Dedifferentiated amniotic fluid mesenchymal stem cell (primary cell): ENCODE results near the gene CHGA.

Experiments
- DNase-seq: peaks from one replicate; pipeline ENCODE4 v3.0.0-alpha.2; 2016; ENCODE audit errors: extremely low spot score

CHGA gene

DNA sequence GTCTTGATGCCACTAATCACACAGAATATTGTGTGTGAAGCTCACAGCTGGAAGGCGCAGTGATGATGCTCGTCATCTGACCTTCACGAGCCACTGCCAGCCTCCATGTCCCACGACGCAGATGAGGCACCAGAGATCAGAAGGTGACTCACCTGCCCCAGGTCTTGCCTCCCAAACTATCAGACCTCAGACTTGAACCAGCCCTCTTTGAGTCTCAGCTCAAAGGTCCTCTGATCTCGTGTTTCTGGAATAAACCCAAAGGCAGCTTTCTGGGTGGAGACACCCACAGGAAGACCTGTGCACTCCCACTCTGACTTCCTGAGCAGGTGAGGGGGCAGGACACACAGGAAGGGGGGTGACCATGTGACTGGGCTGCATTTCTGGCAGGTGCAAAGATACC lies 19.6 kb upstream of the CHGA start:
- no peak for DNase-seq

DNA sequence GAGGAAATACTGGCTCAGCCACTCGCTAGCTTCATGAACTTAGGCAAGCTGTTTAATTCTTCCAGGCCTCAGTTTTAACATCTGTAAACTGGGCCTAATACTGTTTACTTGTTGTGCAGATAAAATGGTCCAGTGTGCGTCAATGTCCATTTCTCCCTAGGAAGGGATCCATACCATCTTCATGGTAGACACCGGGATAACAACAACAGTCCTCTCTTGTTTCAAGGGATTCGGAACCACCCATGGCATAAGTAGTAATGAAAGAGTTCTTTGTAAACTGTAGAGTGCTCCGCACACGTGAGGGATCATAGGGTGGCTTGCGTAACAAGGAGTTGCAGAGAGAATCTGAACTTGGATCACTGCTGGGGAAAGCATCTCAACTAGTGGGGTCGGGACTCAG lies 17.3 kb upstream of the CHGA start:
- no peak for DNase-seq

- DNase-seq = no peak
These were observed 16.5 kb upstream of the CHGA start for GRCh38 chr14:92906420-92906819.

GRCh38 chr14:92906823-92907222 lies 16.1 kb upstream of the CHGA start:
- DNase-seq = no peak

DNA sequence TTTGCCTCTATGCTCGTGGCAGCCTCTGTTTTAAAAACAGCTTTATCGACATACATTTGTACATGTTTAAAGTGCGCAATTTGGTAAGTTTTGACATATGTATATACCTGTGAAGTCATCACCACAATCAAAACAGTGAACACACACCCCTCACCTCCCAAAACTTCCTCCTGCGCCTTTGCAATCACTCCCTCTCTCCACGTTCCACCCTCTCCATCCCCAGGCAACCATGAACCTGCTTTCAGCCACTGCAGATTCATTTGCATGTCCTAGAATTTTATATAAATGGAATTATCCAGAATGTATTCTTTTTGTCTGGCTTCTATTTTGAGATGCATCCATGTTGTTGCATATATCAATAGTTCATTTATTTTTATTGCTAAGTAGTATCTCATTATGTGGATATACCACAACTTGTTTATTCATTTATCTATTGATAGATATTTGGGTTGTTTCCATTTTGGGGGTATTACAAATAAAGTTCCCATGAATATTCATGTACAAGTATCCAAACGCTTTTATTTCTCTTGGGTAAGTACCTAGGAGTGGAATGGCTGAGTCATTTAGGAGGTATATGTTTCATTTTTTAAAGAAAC lies 15.5 kb upstream of the CHGA start:
- no peak for DNase-seq

- no peak for DNase-seq
These were observed 8.8 kb upstream of the CHGA start for GRCh38 chr14:92914087-92914656.

GRCh38 chr14:92916201-92916600 lies 6.7 kb upstream of the CHGA start:
- DNase-seq = no peak

GRCh38 chr14:92917041-92917940 lies 5.7 kb upstream of the CHGA start:
- DNase-seq = no peak

DNA sequence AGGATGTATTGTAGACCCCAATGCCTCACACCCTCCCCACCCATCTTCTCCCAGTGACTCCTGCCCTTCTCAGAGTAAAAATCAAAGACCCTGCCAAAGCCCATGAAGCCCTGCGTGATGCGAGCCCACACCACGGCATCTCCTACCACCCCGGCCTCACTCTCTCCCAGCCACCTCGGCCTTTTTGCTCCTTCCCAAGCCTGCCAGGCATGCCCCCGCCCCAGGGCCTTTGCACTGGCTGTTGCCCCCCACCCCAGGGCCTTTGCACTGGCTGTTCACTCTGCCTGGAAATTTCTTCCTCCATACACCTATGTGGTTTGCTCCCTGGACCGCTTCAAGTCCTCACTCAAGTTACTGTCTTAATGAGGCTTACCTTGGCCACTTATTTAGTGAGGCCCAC lies 5.0 kb upstream of the CHGA start:
- no peak for DNase-seq

DNA sequence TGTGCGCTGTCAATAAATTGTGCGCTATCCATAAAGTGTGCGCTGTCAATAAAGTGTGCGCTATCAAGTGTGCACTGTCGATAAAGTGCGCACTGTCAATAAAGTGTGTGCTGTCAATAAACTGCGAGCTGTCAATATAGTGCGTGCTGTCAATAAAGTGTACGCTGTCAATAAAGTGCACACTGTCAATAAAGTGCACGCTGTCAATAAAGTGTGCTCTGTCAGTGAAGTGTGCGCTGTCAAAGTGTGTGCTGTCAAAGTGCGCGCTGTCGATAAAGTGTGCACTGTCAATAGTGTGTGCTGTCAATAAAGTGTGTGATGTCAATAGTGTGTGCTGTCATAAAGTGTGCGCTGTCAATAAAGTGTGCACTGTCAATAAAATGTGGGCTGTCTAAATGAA lies 2.9 kb upstream of the CHGA start:
- no peak for DNase-seq

GRCh38 chr14:92922155-92922735 lies 705 bp upstream of the CHGA start:
- no peak for DNase-seq

DNA sequence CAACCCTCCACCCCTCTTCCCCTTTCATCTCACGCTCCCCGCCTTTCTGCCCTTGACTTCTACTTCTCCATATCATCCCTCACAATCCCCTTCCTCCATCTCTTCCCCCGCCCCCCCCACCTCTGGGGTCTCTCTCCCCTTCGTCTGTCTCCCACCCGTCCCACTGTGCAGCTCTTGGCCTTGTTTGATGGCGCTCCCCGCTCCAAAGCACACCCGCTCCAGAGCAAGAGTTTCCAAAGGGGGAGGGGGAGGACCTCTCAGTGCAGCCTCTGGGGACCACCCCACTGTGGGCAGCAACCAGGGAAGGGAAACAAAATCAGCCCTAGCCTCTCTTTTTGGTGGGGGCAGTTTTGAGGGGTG lies 774 bp downstream of the CHGA start:
- no peak for DNase-seq

DNA sequence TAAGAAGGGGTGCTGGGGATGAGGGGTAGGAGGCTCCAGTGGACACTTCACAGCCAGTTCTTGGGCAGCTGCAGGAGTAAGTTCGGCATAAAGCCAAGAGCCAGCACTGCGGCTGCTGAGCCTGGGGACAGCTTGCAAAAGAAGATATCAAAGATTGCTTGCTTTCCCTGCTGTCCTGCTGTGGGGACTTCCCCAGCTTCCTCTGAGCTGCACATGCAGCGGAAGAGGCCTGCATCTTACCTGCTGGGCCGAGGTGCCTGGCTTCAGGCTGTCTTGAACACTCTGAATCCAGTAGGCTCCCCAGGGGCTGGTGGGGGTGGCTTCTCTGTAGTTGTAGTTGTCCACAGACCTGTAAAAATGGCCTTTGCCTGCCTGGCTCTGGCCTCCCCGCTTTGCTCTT lies 1.3 kb downstream of the CHGA start:
- DNase-seq = no peak

GRCh38 chr14:92925446-92925845 lies 2.5 kb downstream of the CHGA start:
- DNase-seq = no peak

- no peak for DNase-seq
These were observed 3.4 kb downstream of the CHGA start for GRCh38 chr14:92926180-92926845.

DNA sequence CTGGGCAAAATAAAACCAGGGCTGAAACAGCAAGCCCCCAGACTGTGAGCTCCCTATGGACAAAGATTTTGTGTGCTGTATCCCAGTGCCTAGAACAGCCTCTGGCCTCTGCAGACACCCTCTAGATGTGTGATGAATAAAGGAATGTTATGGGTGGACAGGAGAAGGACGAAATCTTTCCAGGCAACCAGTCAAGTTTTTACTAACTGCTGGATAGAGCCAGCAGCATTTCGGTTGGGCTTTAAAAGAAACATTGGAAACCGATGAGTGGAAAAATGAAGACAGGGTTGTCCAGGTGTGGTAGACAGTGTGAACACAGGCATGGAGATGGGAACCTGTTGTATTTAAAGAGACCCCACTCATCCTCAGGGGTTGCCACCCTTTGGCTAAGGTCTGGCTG lies 4.0 kb downstream of the CHGA start:
- DNase-seq = no peak

- no peak for DNase-seq
These were observed 4.7 kb downstream of the CHGA start for GRCh38 chr14:92927349-92928257.

DNA sequence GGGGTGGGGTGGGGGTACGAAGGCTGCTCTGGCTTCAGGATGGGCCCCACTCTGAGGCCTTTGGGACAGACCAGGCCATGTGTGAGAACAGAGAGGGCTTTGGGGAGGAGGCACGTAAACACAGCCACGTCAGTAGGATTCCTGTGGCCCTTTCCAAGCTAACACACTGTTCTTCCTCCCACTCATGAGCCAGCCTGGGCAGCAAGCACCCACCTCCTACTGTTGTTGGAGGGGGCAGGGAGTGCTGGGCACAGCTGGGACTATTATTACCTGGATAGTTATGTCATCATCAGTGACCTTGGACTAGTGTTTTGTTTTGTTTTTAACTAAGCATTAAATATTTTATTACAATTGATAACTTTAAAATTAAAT lies 5.3 kb downstream of the CHGA start:
- no peak for DNase-seq

DNA sequence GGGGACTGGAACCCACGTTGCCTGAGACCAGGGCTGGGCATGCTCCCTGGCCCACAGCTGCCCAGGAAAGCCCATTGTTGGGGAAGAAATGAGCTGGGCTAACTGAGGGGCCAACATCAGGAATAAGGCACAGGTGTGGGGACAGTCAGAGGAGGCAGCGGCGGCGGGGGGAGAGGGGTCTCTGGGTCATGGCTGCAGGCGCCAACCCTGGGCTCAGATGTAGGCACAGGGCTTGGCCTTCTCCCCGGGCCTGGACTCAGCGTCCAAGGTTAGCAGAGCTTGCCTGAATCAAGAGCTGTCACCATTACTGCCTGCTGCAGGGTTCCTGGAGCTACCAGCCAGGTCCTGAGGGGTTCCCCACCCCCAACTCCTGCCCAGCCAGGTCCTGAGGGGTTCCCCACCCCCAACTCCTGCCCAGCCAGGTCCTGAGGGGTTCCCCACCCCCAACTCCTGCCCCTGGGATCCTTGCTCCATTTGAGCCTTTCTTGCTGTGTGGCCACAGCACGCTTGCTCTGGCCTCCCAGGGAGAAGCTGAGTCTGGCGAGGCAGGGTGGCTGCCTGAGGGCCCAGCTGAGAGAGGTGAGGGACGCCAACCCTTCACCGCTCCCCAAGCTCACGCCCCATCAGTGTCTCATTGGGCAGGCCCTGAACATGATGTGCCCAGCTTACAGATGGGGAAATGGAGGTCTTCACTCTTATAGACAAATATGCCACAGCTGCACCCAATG lies 6.2 kb downstream of the CHGA start:
- no peak for DNase-seq
